SK-N-SH treated with all-trans-retinoic acid at 6 μM for 48 hours (cell line): ENCODE measurements around the gene POLE4.

ENCODE experiments used
- ARNTL ChIP-seq: fragments of 450-650 bp; formaldehyde crosslinking; IDR thresholded peaks from 2 replicates; pipeline ENCODE4 v1.5.0; 2020; ENCODE audit warnings: low read depth, mild to moderate bottlenecking, moderate library complexity, borderline replicate concordance
- CREB5 ChIP-seq: fragments of 250-450 bp; sonication (Bioruptor Pico); IDR thresholded peaks from 2 replicates; pipeline ENCODE4 v1.5.1; 2020; ENCODE audit warnings: low read depth, mild to moderate bottlenecking, moderate library complexity
- CSDC2 ChIP-seq: fragments of 250-450 bp; sonication (Bioruptor Pico); IDR thresholded peaks from 2 replicates; pipeline ENCODE4 v1.5.0; 2020; ENCODE audit warnings: mild to moderate bottlenecking, moderate library complexity
- GLIS3 ChIP-seq: fragments of 250-450 bp; sonication (Bioruptor Pico); IDR thresholded peaks from 2 replicates; pipeline ENCODE4 v1.5.0; 2020; ENCODE audit warnings: mild to moderate bottlenecking, moderate library complexity
- OSR1 ChIP-seq: fragments of 250-450 bp; sonication (Bioruptor Pico); IDR thresholded peaks from 2 replicates; pipeline ENCODE4 v1.8.0; 2022; ENCODE audit warnings: moderate library complexity, mild to moderate bottlenecking, inconsistent platforms
- RARB ChIP-seq: fragments of 250-450 bp; sonication (Bioruptor Pico); IDR thresholded peaks from 2 replicates; pipeline ENCODE4 v1.8.0; 2021; ENCODE audit warnings: mild to moderate bottlenecking, moderate library complexity
- TCF4 ChIP-seq: fragments of 250-450 bp; sonication (Bioruptor Pico); IDR thresholded peaks from 2 replicates; pipeline ENCODE4 v1.8.0; 2021; ENCODE audit warnings: mild to moderate bottlenecking, moderate library complexity, borderline replicate concordance
- TOX ChIP-seq: fragments of 250-450 bp; sonication (Bioruptor Pico); IDR thresholded peaks from 2 replicates; pipeline ENCODE4 v1.8.0; 2021; ENCODE audit warnings: mild to moderate bottlenecking, moderate library complexity, borderline replicate concordance
- ZC3H10 ChIP-seq: fragments of 250-450 bp; sonication (Bioruptor Pico); IDR thresholded peaks from 2 replicates; pipeline ENCODE4 v1.5.1; 2021; ENCODE audit warnings: mild to moderate bottlenecking, moderate library complexity
- ZFP3 ChIP-seq: fragments of 250-450 bp; sonication (Bioruptor Pico); IDR thresholded peaks from 2 replicates; pipeline ENCODE4 v1.5.0; 2020; ENCODE audit warnings: mild to moderate bottlenecking, moderate library complexity
- ZNF8 ChIP-seq: fragments of 450-650 bp; formaldehyde crosslinking; IDR thresholded peaks from 2 replicates; pipeline ENCODE4 v1.5.0; 2020; ENCODE audit warnings: mild to moderate bottlenecking, moderate library complexity
- TF ChIP-seq, protein P1 (sequence below): fragments of 250-450 bp; sonication (Bioruptor Pico); IDR thresholded peaks from 2 replicates; pipeline ENCODE4 v1.8.0; 2020; ENCODE audit warnings: mild to moderate bottlenecking, moderate library complexity, borderline replicate concordance

GRCh38 chr2:74958274-74959105, at the start of gene POLE4:
- TF ChIP-seq ARNTL (no peak), RARB (CRISPR knock-in tag) (no peak), GLIS3 (CRISPR knock-in tag) (no peak), ZFP3 (CRISPR knock-in tag) (0 out of 2 replicates have a peak, but pooled peaks have one; percentile 47), ZC3H10 (no peak), TCF4 (CRISPR knock-in tag) (no peak), CREB5 (no peak), TOX (CRISPR knock-in tag) (no peak), ZNF8 (no peak; the same call in 1 of the 2 replicates), OSR1 (no peak), CSDC2 (CRISPR knock-in tag) (peak; percentile 86; the same call in 1 of the 2 replicates)
- TF ChIP-seq, protein P1, sequence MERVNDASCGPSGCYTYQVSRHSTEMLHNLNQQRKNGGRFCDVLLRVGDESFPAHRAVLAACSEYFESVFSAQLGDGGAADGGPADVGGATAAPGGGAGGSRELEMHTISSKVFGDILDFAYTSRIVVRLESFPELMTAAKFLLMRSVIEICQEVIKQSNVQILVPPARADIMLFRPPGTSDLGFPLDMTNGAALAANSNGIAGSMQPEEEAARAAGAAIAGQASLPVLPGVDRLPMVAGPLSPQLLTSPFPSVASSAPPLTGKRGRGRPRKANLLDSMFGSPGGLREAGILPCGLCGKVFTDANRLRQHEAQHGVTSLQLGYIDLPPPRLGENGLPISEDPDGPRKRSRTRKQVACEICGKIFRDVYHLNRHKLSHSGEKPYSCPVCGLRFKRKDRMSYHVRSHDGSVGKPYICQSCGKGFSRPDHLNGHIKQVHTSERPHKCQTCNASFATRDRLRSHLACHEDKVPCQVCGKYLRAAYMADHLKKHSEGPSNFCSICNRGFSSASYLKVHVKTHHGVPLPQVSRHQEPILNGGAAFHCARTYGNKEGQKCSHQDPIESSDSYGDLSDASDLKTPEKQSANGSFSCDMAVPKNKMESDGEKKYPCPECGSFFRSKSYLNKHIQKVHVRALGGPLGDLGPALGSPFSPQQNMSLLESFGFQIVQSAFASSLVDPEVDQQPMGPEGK (CRISPR knock-in tag) = no peak
